NCI-H69 (cell line): ENCODE data around the gene MBNL1.

Experiments used
- DNase-seq: peaks from one replicate; lab custom pipeline; 2025; lab: John Stamatoyannopoulos, UW

MBNL1 gene

GRCh38 chr3:152276681-152277080, 8.0 kb downstream of the MBNL1 start:
- no peak for DNase-seq

- no peak for DNase-seq
Measured at GRCh38 chr3:152277198-152277597, 8.5 kb downstream of the MBNL1 start.

- DNase-seq: no peak
Measured at GRCh38 chr3:152278756-152279427, 10.2 kb downstream of the MBNL1 start.

GRCh38 chr3:152279479-152279878, 10.8 kb downstream of the MBNL1 start:
- no peak for DNase-seq

DNA sequence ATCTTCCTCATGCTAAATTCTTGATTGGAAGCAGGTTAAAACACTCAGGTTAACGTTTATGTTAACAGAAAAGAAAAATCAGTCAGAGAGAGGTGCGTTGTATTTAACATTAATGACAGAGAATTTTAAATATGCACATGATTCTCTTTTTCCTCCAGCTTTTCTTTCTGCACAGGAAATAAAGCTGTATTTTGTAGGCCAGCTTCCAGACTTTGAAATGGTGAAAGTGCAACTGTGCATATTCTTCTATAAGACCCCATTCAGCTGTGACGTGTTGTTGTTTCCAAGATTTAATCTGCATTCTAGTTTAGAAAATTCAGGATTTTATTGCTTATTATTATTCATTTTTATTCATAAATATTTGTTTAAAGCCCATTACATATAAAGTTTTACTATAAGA, 11.8 kb downstream of the MBNL1 start:
- no peak for DNase-seq

DNA sequence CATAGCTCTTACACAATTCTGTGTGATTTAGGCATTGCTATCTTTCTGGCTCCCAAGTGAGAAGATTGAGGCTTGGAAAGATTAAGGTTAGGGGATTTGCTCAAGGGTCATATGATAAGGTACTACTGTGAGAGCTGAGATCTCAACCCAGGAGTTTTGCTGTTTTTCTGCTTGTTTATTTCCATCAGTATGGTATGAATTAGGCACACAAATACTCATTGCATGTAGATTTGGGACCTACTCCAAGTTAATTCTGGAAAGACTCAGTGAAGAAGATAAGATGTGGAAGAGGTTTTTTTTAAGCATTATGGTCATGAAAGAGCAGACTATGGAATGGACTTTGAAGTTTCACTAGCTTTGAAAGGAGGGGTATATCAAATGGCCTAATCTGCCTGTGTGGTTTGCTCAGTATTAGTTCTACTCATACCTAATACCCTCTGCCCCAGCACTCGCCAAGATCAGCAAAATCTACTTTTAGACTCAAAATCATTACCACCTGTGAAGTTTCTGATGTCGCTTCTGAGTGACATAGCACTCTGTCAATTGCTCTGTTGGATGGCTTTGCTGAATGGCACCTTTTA, 12.5 kb downstream of the MBNL1 start:
- DNase-seq: no peak

GRCh38 chr3:152282813-152283212, 14.1 kb downstream of the MBNL1 start:
- no peak for DNase-seq

GRCh38 chr3:152283492-152284381, 15.0 kb downstream of the MBNL1 start:
- DNase-seq: no peak

GRCh38 chr3:152284906-152285305, 16.2 kb downstream of the MBNL1 start:
- no peak for DNase-seq

DNA sequence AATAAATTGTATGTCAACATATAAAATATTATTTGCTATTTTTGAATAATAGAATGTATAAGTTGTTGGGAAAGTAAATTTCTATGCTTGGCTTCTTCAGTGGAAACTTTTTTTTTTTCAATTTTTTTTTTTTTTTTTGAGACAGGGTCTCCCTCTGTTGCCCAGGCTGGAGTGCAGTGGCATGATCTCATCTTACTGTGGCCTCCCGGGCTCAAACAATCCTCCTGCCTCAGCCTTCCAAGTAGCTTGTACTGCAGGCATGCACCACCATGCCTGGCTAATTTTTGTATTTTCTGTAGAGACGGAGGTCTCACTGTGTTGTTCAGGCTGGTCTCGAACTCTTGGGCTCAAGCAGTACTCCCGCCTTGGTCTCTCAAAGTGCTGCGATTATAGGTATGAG, 16.8 kb downstream of the MBNL1 start:
- no peak for DNase-seq

GRCh38 chr3:152287898-152288576, 19.3 kb downstream of the MBNL1 start:
- no peak for DNase-seq

GRCh38 chr3:152288681-152289080, 20.0 kb downstream of the MBNL1 start:
- no peak for DNase-seq

DNA sequence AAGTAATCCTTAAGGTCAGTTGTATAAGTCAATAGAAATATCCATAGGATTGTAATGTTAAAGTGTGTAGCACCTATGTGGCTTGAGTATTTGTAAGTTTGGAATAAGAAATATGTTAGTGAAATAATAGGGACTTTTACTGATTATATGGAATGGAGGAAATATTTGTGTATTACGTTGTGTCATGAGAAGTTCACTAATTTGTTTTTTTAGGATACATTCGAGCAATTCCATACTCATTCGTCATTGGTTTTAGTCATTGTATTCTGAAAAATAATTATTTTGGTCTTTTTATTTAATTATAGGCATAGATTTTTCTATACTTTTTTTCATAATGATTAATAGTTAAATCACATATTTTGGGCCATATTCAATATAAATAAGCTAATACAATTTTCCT, 21.0 kb downstream of the MBNL1 start:
- DNase-seq: no peak

- no peak for DNase-seq
Measured at GRCh38 chr3:152290374-152290773, 21.6 kb downstream of the MBNL1 start.

GRCh38 chr3:152291238-152291637, 22.5 kb downstream of the MBNL1 start:
- no peak for DNase-seq

GRCh38 chr3:152291649-152292066, 22.9 kb downstream of the MBNL1 start:
- no peak for DNase-seq

DNA sequence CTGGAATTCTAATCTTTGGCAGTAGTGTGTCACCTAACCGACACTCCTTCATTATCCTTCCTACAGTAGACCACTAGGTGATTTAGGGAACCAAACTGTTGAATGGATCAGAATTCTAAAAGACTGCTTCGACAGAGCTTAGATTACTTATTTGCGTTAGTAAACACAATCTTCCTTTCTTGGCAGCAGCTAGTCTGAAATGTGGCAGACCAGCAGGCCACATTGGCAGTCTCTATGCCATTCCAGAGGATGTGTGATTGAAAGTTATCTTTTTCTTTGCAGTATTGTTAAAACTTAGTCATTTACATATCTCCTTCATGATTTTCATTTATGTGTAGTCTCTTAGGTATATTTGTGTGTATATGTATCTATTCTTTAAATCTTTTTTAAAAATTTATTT, 23.6 kb downstream of the MBNL1 start:
- DNase-seq: no peak

DNA sequence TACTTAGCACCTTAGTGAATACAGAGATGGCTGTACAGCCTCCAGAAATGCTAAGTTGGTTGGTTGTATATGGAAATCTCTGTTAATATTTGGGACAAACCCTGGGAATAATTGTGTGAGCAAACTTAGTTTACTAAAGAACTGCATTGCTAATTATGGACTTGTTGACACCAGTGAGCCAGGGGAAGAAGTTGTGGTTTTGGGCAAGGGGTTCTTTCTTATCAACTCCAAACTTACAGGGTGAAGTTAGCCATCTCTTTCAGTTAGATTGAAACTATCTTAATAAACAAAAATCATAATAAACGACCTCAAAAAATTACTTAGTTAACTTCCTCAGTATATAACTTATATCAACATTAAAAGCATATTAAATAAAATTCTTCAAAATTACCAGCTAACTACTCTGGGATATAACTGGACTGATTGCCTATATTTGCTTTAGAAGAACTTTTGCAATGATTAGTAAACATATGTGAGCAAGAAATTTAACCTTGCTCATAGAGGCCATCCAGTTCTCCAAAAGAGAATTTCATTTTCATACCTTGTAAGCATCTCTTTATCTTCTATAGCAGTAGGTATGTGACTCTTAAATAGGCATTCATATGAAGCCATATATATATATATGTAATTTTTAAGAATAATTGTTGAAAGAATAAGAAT, 24.7 kb downstream of the MBNL1 start:
- DNase-seq: no peak

GRCh38 chr3:152295344-152295743, 26.6 kb downstream of the MBNL1 start:
- DNase-seq: no peak

GRCh38 chr3:152295806-152296205, 27.1 kb downstream of the MBNL1 start:
- DNase-seq: no peak

DNA sequence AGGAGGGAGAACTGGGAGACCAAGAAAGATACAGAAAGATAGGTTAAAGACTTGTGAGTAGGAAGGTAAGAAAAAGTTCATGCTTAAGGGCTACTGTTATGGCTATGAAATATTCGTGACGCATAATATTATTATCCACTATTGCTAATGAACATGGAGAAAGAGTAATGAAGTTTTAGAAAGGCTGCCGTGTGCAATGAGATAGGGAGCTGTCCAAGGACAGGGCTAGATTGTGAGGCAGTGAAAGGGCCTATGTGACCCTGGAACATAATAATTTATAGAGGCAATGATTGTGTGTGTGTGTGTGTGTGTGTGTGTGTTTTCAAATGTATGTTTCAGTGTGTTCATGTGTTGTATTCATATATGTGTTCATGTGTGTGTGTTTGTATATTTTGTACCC, 27.7 kb downstream of the MBNL1 start:
- DNase-seq: no peak

GRCh38 chr3:152296971-152297370, 28.2 kb downstream of the MBNL1 start:
- DNase-seq: no peak
